A549 (cell line): ENCODE data around the gene PLXNB3. TPM values are rescaled to one million over a fixed set of nuclear protein-coding genes. Genes with fewer than 3 reads are reported as not detected.
A peak's percentile ranks its signal among the peaks of the same experiment; 100 is the strongest.

Source experiments
- ATAC-seq, 2 experiments: fragments of 200-7000 bp in 1 of 2; fragments of >200 bp in 1 of 2; cut with Nextera tagmentation in 1 of 2; cut with Tn5 transposase in 1 of 2; 3 replicates each; pipeline versions ENCODE4 v1.8.0 to v1.9.1; 2018 to 2020; ENCODE audit warnings: mild to moderate bottlenecking in 1 of 2, moderate library complexity in 1 of 2
- CTCF ChIA-PET: fragments of 300-600 bp; sonication (Branson Sonifier 250); formaldehyde crosslinking; extraction: SDS; loops from one replicate; lab custom pipeline; 2021; ENCODE audit warnings: antibody characterized with exemption, inconsistent platforms; lab: Yijun Ruan, JAX
- POLR2A ChIA-PET: fragments of 350-600 bp; formaldehyde crosslinking; extraction: SDS; loops from one replicate; lab custom pipeline; 2021; ENCODE audit warnings: antibody characterized with exemption, inconsistent platforms; lab: Yijun Ruan, JAX
- DNase-seq, 2 experiments: peaks; one replicate each; pipeline versions ENCODE4 v3.0.0 to v3.0.0-alpha.2; 2011 to 2016; ENCODE audit warnings: low read depth in 1 of 2, low spot score in 1 of 2
- FAIRE-seq: peaks from 2 replicates; lab custom pipeline; 2011; peaks lifted over from hg19 to GRCh38; lab: Jason Lieb, UNC
- H3K27ac ChIP-seq, 2 experiments: fragments of >200 bp; sonication (Bioruptor Twin); formaldehyde crosslinking; 3 replicates each; pipeline ENCODE4 v1.5.1; 2016 to 2017
- H3K4me1 ChIP-seq: fragments of >200 bp; sonication (Bioruptor Twin); formaldehyde crosslinking; 3 replicates; pipeline ENCODE4 v1.6.1; 2016
- H3K4me2 ChIP-seq: fragments of >200 bp; sonication (Bioruptor Twin); formaldehyde crosslinking; 3 replicates; pipeline ENCODE4 v1.6.1; 2016
- H3K4me3 ChIP-seq: fragments of >200 bp; sonication (Bioruptor Twin); formaldehyde crosslinking; 3 replicates; pipeline ENCODE4 v1.5.1; 2016
- H3K9me3 ChIP-seq: fragments of >200 bp; sonication (Bioruptor Twin); formaldehyde crosslinking; 3 replicates; pipeline ENCODE4 v1.6.1; 2016
- CBX8 ChIP-seq: fragments of 200-600 bp; sonication (generic); IDR thresholded peaks from 2 replicates; pipeline ENCODE4 v1.6.1; 2016
- CHD4 ChIP-seq: fragments of 200-600 bp; sonication (generic); IDR thresholded peaks from 2 replicates; pipeline ENCODE4 v1.6.1; 2016; ENCODE audit warnings: antibody characterized with exemption, mild to moderate bottlenecking, borderline replicate concordance
- ELK1 ChIP-seq: fragments of 150-350 bp; IDR thresholded peaks from 2 replicates; pipeline ENCODE4 v1.6.1; 2014; ENCODE audit warnings: low read depth, mild to moderate bottlenecking, low read length
- ESRRA ChIP-seq: fragments of 150-350 bp; IDR thresholded peaks from 2 replicates; pipeline ENCODE4 v1.6.1; 2014; ENCODE audit warnings: mild to moderate bottlenecking, low read length, borderline replicate concordance
- FOSB ChIP-seq: fragments of 250-450 bp; sonication (Bioruptor Pico); IDR thresholded peaks from 2 replicates; pipeline ENCODE4 v1.5.0; 2020; ENCODE audit warnings: mild to moderate bottlenecking, moderate library complexity
- GATA3 ChIP-seq: IDR thresholded peaks from 2 replicates; pipeline ENCODE4 v1.6.1; 2012; ENCODE audit warnings: borderline replicate concordance
- HDAC2 ChIP-seq: fragments of 200-600 bp; sonication (generic); IDR thresholded peaks from 2 replicates; pipeline ENCODE4 v1.6.1; 2016
- HES2 ChIP-seq: fragments of >200 bp; sonication (Bioruptor Twin); formaldehyde crosslinking; IDR thresholded peaks from 2 replicates; pipeline ENCODE4 v1.6.1; 2016
- HOXA7 ChIP-seq: fragments of 250-450 bp; sonication (Bioruptor Pico); IDR thresholded peaks from 2 replicates; pipeline ENCODE4 v1.5.0; 2020; ENCODE audit warnings: mild to moderate bottlenecking, moderate library complexity
- HOXB13 ChIP-seq: fragments of 250-450 bp; sonication (Bioruptor Pico); IDR thresholded peaks from 2 replicates; pipeline ENCODE4 v1.5.0; 2020; ENCODE audit warnings: low read depth, mild to moderate bottlenecking, moderate library complexity
- HOXB5 ChIP-seq: fragments of 250-450 bp; sonication (Bioruptor Pico); IDR thresholded peaks from 2 replicates; pipeline ENCODE4 v1.5.0; 2020; ENCODE audit warnings: mild to moderate bottlenecking, moderate library complexity
- KDM1A ChIP-seq: fragments of 200-600 bp; sonication (generic); IDR thresholded peaks from 2 replicates; pipeline ENCODE4 v1.6.1; 2016; ENCODE audit warnings: low read depth, mild to moderate bottlenecking
- KDM5A ChIP-seq: fragments of 200-600 bp; sonication (generic); IDR thresholded peaks from 2 replicates; pipeline ENCODE4 v1.6.1; 2016; ENCODE audit warnings: antibody characterized with exemption, mild to moderate bottlenecking
- MAX ChIP-seq: IDR thresholded peaks from 2 replicates; pipeline ENCODE4 v1.6.1; 2012
- MYC ChIP-seq: IDR thresholded peaks from 2 replicates; pipeline ENCODE4 v1.6.1; 2012; ENCODE audit warnings: mild to moderate bottlenecking, inconsistent platforms, low read length, improper control_type of control experiment, borderline replicate concordance
- NFE2L2 ChIP-seq: fragments of 150-350 bp; conservative IDR thresholded peaks from 2 replicates; pipeline ENCODE4 v1.6.1; 2014; ENCODE audit warnings: low read length
- PHF8 ChIP-seq: fragments of 200-600 bp; sonication (generic); IDR thresholded peaks from 2 replicates; pipeline ENCODE4 v1.6.1; 2016; ENCODE audit warnings: low read depth, mild to moderate bottlenecking, antibody characterized with exemption, moderate library complexity, borderline replicate concordance
- POLR2AphosphoS2 ChIP-seq: conservative IDR thresholded peaks from 2 replicates; pipeline ENCODE4 v1.6.1; 2012; ENCODE audit warnings: low read length, improper control_type of control experiment, inconsistent platforms
- RARB ChIP-seq: fragments of 250-450 bp; sonication (Bioruptor Pico); IDR thresholded peaks from 2 replicates; pipeline ENCODE4 v1.8.0; 2021; ENCODE audit warnings: mild to moderate bottlenecking, moderate library complexity
- REST ChIP-seq: fragments of 200-600 bp; sonication (generic); IDR thresholded peaks from 2 replicates; pipeline ENCODE4 v1.6.1; 2016; ENCODE audit warnings: antibody characterized with exemption, mild to moderate bottlenecking, moderate library complexity
- SMC3 ChIP-seq: fragments of >200 bp; sonication (Bioruptor Twin); formaldehyde crosslinking; IDR thresholded peaks from 3 replicates; pipeline ENCODE4 v1.6.1; 2018; ENCODE audit warnings: inconsistent platforms
- SREBF2 ChIP-seq: fragments of 450-650 bp; IDR thresholded peaks from 2 replicates; pipeline ENCODE4 v1.6.1; 2014; ENCODE audit warnings: mild to moderate bottlenecking, moderate library complexity
- ZSCAN20 ChIP-seq: fragments of 250-450 bp; sonication (Bioruptor Pico); IDR thresholded peaks from 2 replicates; pipeline ENCODE4 v1.8.0; 2022; ENCODE audit warnings: mild to moderate bottlenecking, moderate library complexity
- WGBS: methylation state at CpG from one replicate; pipeline ENCODE4 v1.1.6; 2017; ENCODE audit errors: missing lambda C conversion rate; 5-methylcytosine and 5-hydroxymethylcytosine counted together
- polyA plus RNA-seq, 4 experiments: library from polyadenylated mRNA; depleted of rRNA in 3 of 4; stranded (reverse); fragments of >200 nt; fragmentation: RNase III in 1 of 4; extraction: RNeasy Plus Mini Kit Qiagen cat#74134 plus additional on column Dnase treatment in 1 of 4; gene quantifications; 2 replicates in 3 of 4; 3 replicates in 1 of 4; pipeline ENCODE4 v1.2.3, GENCODE V29; 2011 to 2017

The PLXNB3 gene
- polyA plus RNA-seq, 2 of the 4 experiments (the other 2 are of a cell fraction): 1.1 to 2.5 TPM

GRCh38 chrX:153778684-153779101 lies 14.6 kb downstream of the PLXNB3 start:
- WGBS: 89% methylated on average over 3 of the region's 16 CpGs
- no peak overlapping the region for H3K4me3 ChIP-seq
- ATAC-seq: peak in 1 of 2 experiments; percentile 39; a peak in 3 of 6 replicates
- CTCF ChIA-PET: interaction anchor here (0.7 to 4.9 kb wide), 4 partner anchors 10 to 169 kb away, joined by 3 to 27 read pairs (median 11); partner anchors contain the start of gene PLXNB3
- H3K9me3 ChIP-seq: no peaks in the 10 kb centered on the region
- FAIRE-seq: no peak
- no peak overlapping the region for H3K4me2 ChIP-seq
- POLR2A ChIA-PET: interaction anchor here (1.4 kb wide), 1 partner anchor 16 kb away, joined by 4 read pairs; the partner anchor contains the start of genes IDH3G and SSR4
- peak in 1 of 2 experiments; percentile 25 for DNase-seq
- H3K4me1 ChIP-seq: no peaks in the 10 kb centered on the region
- TF ChIP-seq KDM5A: no peak
- no peak for TF ChIP-seq REST
- TF ChIP-seq KDM1A: no peak
- no peak for TF ChIP-seq NFE2L2
- no peak for TF ChIP-seq SMC3
- no peak for TF ChIP-seq ELK1
- TF ChIP-seq ESRRA: no peak
- no peak for TF ChIP-seq ZSCAN20 (CRISPR knock-in tag)
- TF ChIP-seq MAX: no peak
- TF ChIP-seq HOXA7 (CRISPR knock-in tag): no peak
- TF ChIP-seq CBX8: no peak
- no peak for TF ChIP-seq HDAC2
- TF ChIP-seq HOXB5 (CRISPR knock-in tag): no peak
- TF ChIP-seq POLR2AphosphoS2: no peak
- no peak overlapping the region for H3K27ac ChIP-seq

GRCh38 chrX:153779891-153780677 lies 16.0 kb downstream of the PLXNB3 start:
- CTCF ChIA-PET: interaction anchor here (0.9 to 4.9 kb wide), 5 partner anchors 12 to 167 kb away, joined by 3 to 27 read pairs (median 8); partner anchors contain the start of gene PLXNB3
- WGBS: 83% methylated on average over 5 of the region's 18 CpGs
- no peak for DNase-seq
- no peak overlapping the region for H3K4me3 ChIP-seq
- H3K4me1 ChIP-seq: no peaks in the 10 kb centered on the region
- no peak for TF ChIP-seq GATA3
- no peak for TF ChIP-seq HOXA7 (CRISPR knock-in tag)
- no peak for TF ChIP-seq NFE2L2
- no peak for TF ChIP-seq SREBF2
- TF ChIP-seq ELK1: no peak
- TF ChIP-seq PHF8: no peak
- no peak for TF ChIP-seq SMC3
- no peak for TF ChIP-seq RARB (CRISPR knock-in tag)
- TF ChIP-seq CHD4: no peak
- TF ChIP-seq HES2: no peak
- no peak for TF ChIP-seq MYC
- no peak for TF ChIP-seq FOSB (CRISPR knock-in tag)
- no peak for TF ChIP-seq HOXB13 (CRISPR knock-in tag)
- no peak overlapping the region for H3K4me2 ChIP-seq
- H3K27ac ChIP-seq: no peak overlapping the region
- ATAC-seq: no peak
- POLR2A ChIA-PET: no interaction called here
- no peaks in the 10 kb centered on the region for H3K9me3 ChIP-seq
- no peak for FAIRE-seq
